Pancreas (tissue), 10 donors: Measurements from ENCODE around the gene CBX4. TPM values are rescaled to one million over a fixed set of nuclear protein-coding genes. Genes with fewer than 3 reads are reported as not detected.

ENCODE experiments used
- ATAC-seq, 4 donors: fragments of 200-7000 bp; cut with Tn5 transposase; one replicate each; pipeline versions ENCODE4 v1.8.0 to v1.9.1; 2020; ENCODE audit warnings: mild to moderate bottlenecking in 4 of 4, moderate library complexity in 4 of 4
- DNase-seq, 6 donors: peaks; one replicate each; pipeline ENCODE4 v3.0.0-alpha.2; 2020
- FAIRE-seq: peaks from 2 replicates; lab custom pipeline; 2012; peaks lifted over from hg19 to GRCh38; lab: Jason Lieb, UNC
- H3K27ac ChIP-seq, 4 donors: fragments of 200-600 bp; sonication (generic); 1 replicate in 3 of 4; 2 replicates in 1 of 4; pipeline versions ENCODE4 v1.5.0 to v1.8.0; 2020
- H3K27me3 ChIP-seq, 4 donors: fragments of 200-600 bp; one replicate each; pipeline ENCODE4 v1.8.0; 2021
- H3K36me3 ChIP-seq, 3 donors: fragments of 200-600 bp; sonication (generic) in 1 of 3; one replicate each; pipeline versions ENCODE4 v1.5.0 to v1.8.0; 2020 to 2021
- H3K4me1 ChIP-seq, 3 donors: fragments of 200-600 bp; one replicate each; pipeline ENCODE4 v1.8.0; 2021
- H3K4me3 ChIP-seq, 4 donors: fragments of 200-600 bp; sonication (generic) in 2 of 4; one replicate each; pipeline versions ENCODE4 v1.5.0 to v1.8.0; 2020 to 2021
- H3K9me3 ChIP-seq, 4 donors: fragments of 200-600 bp; one replicate each; pipeline ENCODE4 v1.8.0; 2021
- WGBS, 2 donors: extraction: QIAGEN DNeasy Blood & Tissue Kit; methylation state at CpG; one replicate each; pipeline ENCODE4 v1.1.7; 2013; 5-methylcytosine and 5-hydroxymethylcytosine counted together
- intact Hi-C, 3 donors: fragments of 100-400 bp; cut with DNase I; formaldehyde crosslinking; loops; one replicate each; pipeline versions ENCODE4 v1.11.1 to v1.14.2; 2022
- polyA plus RNA-seq, 2 donors: library from polyadenylated mRNA; stranded (reverse); fragments of 200-250 nt; gene quantifications; one replicate each; pipeline ENCODE4 v1.2.3, GENCODE V29; 2013
- total RNA-seq, 6 donors: library from RNA; stranded (reverse); fragmentation: NEBNext Ultra II Directional in 4 of 6; extraction: Animal tissue kit (Norgen Biotek cat#: 25700) in 4 of 6; gene quantifications; one replicate each; pipeline versions ENCODE4 v1.2.1 to v1.2.4, GENCODE V29; 2021 to 2023
- TF ChIP-seq, protein P1 (sequence below), 4 donors: fragments of 200-600 bp; sonication (generic) in 3 of 4; IDR thresholded peaks; one replicate each; pipeline versions ENCODE4 v1.5.0 to v1.8.0; 2021; ENCODE audit warnings: antibody characterized with exemption in 4 of 4
- donor health status: healthy with polysubstance abuse.
- donor health status: DM: no; HTN: no; CAD: no; lungs with moderate emphysema.
- donor health status: DM: no; HTN: no; CAD: no.
- donor health status: control.
- donor health status: control.
- donor health status: Bipolar disorder and iron deficiency.
- donor health status: DM: yes; HTN: yes; CAD: no.
- donor health status: DM: no; HTN: no; CAD: no.
- donor health status: DM: no; HTN: no; CAD: no.
- donor health status: DM: yes; HTN: yes; CAD: no.

CBX4 gene
- total and polyA plus RNA-seq, 8 donors: 11.1 to 42.4 (median 18.0) TPM

- peaks cover 15 to 25% (median 21%) of the 10 kb centered on the region in 3 donors for H3K4me1 ChIP-seq
- TF ChIP-seq, protein P1, sequence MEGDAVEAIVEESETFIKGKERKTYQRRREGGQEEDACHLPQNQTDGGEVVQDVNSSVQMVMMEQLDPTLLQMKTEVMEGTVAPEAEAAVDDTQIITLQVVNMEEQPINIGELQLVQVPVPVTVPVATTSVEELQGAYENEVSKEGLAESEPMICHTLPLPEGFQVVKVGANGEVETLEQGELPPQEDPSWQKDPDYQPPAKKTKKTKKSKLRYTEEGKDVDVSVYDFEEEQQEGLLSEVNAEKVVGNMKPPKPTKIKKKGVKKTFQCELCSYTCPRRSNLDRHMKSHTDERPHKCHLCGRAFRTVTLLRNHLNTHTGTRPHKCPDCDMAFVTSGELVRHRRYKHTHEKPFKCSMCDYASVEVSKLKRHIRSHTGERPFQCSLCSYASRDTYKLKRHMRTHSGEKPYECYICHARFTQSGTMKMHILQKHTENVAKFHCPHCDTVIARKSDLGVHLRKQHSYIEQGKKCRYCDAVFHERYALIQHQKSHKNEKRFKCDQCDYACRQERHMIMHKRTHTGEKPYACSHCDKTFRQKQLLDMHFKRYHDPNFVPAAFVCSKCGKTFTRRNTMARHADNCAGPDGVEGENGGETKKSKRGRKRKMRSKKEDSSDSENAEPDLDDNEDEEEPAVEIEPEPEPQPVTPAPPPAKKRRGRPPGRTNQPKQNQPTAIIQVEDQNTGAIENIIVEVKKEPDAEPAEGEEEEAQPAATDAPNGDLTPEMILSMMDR (IDR thresholded peaks at IDR 0.05): no peak
- ATAC-seq: no peak
- intact Hi-C loops: loop anchor here in 1 of 3 donors (5.0 kb wide), 1 partner anchor 198 kb away; no protein-coding TSS in a partner anchor
- no peak overlapping the region for H3K4me3 ChIP-seq
- no peak overlapping the region for H3K27ac ChIP-seq
- H3K9me3 ChIP-seq: no peaks in the 10 kb centered on the region
- WGBS, 2 donors: 81 to 89% methylated on average over 3 of the region's 3 CpGs
- no peak for FAIRE-seq
- H3K36me3 ChIP-seq: no peaks in the 10 kb centered on the region
- peak in 1 of 6 donors; percentile 22 for DNase-seq
- H3K27me3 ChIP-seq: peaks cover 0 to 22% (median 8%) of the 10 kb centered on the region in 4 donors
Measured at GRCh38 chr17:79793924-79794304, 45.3 kb downstream of the CBX4 start.

DNA sequence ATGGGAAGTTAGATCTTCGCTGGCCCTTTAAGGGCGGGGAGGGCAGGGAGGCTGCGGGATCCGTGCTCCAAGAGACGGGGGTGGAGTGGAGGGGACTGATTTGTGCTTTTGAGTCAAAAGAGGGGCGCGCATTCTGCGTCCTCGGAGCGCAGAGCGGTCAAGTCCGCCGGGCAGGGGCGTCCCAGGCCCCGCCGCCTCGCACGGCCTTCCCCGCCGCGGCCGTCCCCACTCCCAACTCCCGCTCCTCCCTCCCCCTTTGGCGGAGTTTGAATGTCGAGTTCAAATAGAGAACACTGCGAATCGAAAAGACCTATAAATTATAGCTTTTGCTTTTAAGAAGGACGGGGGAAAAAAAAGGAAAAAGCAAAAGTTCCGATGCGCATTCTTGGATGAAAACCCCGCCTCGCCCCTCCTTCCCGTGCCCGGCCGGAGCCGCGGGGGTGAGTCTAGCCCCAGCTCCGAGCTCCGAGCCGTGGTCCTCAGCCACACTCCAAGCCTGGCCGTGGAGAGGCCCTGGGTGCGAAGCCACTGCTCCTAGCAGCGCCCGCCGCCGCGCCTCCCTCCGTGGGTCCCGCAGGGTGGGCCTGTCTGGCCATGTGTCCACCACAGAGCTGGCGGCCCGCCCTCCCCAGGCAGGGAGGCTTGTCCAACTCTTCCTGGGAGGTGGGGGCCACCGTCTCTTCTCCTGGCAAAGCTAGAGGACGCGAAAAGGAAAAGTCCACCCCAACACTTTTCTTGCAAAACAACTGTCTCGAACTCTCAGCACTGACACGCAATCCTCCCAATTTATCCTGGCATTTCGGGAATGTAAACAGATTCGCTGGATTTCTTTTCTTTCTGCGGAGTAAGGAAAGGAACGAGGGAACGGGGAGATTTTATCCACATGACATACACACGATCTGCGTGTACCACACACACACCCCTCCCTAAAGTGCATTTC lies 46.0 kb downstream of the CBX4 start:
- DNase-seq (peak in 3 of 6 donors; percentile 60 to 81 (median 62)), FAIRE-seq (no peak), ATAC-seq (no peak)
- H3K27me3 ChIP-seq: peaks cover 0 to 16% (median 8%) of the 10 kb centered on the region in 4 donors
- TF ChIP-seq, protein P1 (IDR thresholded peaks at IDR 0.05): no peak
- H3K9me3 ChIP-seq: no peaks in the 10 kb centered on the region
- WGBS, 2 donors: 82 to 83% methylated on average over 63 of the region's 63 CpGs
- no peaks in the 10 kb centered on the region for H3K36me3 ChIP-seq
- peaks cover 10 to 20% (median 14%) of the 10 kb centered on the region in 3 donors for H3K4me1 ChIP-seq
- H3K27ac ChIP-seq: no peak overlapping the region
- H3K4me3 ChIP-seq: no peak overlapping the region
- intact Hi-C loops: loop anchor here in 1 of 3 donors (5.0 kb wide), 1 partner anchor 199 kb away; no protein-coding TSS in a partner anchor

GRCh38 chr17:79792341-79792871 lies 46.8 kb downstream of the CBX4 start:
- Histone ChIP-seq H3K27me3 (peaks cover 0 to 12% (median 8%) of the 10 kb centered on the region in 4 donors), H3K36me3 (no peaks in the 10 kb centered on the region)

GRCh38 chr17:79791735-79792161 lies 47.5 kb downstream of the CBX4 start:
- peaks cover 4 to 15% (median 8%) of the 10 kb centered on the region in 3 donors for H3K4me1 ChIP-seq
- no peaks in the 10 kb centered on the region for H3K9me3 ChIP-seq
- intact Hi-C loops: loop anchor here in 1 of 3 donors (5.0 kb wide), 1 partner anchor 201 kb away; no protein-coding TSS in a partner anchor
- H3K27ac ChIP-seq: no peak overlapping the region
- ATAC-seq (no peak), DNase-seq (peak in 2 of 6 donors; percentile 25 to 66), FAIRE-seq (no peak)
- H3K4me3 ChIP-seq: no peak overlapping the region
- peaks cover 0 to 12% (median 8%) of the 10 kb centered on the region in 4 donors for H3K27me3 ChIP-seq
- H3K36me3 ChIP-seq: no peaks in the 10 kb centered on the region
- TF ChIP-seq, protein P1 (IDR thresholded peaks at IDR 0.05): no peak
- 31 to 40% methylated on average over 21 to 26 of the region's 26 CpGs for WGBS, 2 donors

More at GRCh38 chr17:79792341-79792871, 46.8 kb downstream of the CBX4 start:
- intact Hi-C loops: loop anchor here in 1 of 3 donors (5.0 kb wide), 1 partner anchor 200 kb away; no protein-coding TSS in a partner anchor
- Histone ChIP-seq H3K27ac (no peak overlapping the region), H3K4me3 (no peak overlapping the region), H3K9me3 (no peaks in the 10 kb centered on the region), H3K4me1 (peaks cover 4 to 15% (median 8%) of the 10 kb centered on the region in 3 donors)
- FAIRE-seq (no peak), DNase-seq (peak in 2 of 6 donors; percentile 18 to 23), ATAC-seq (no peak)
- TF ChIP-seq, protein P1 (IDR thresholded peaks at IDR 0.05): no peak
- 69 to 71% methylated on average over 22 of the region's 22 CpGs for WGBS, 2 donors
